AG04449 (cell line): Measurements from ENCODE around the gene LBH.

Experiments used
- CTCF ChIA-PET: fragments of 350-600 bp; formaldehyde crosslinking; extraction: SDS; loops from one replicate; lab custom pipeline; 2021; ENCODE audit warnings: antibody characterized with exemption; lab: Yijun Ruan, JAX
- POLR2A ChIA-PET: fragments of 400-600, 350-600 bp; formaldehyde crosslinking; extraction: SDS; loops from one replicate; lab custom pipeline; 2020; ENCODE audit warnings: antibody characterized with exemption, inconsistent platforms; lab: Yijun Ruan, JAX
- DNase-seq: peaks from one replicate; pipeline ENCODE4 v3.0.0-alpha.2; 2010; ENCODE audit warnings: low read depth, low spot score
- H3K4me3 ChIP-seq: 2 replicates; pipeline ENCODE4 v1.5.1; 2011; ENCODE audit warnings: low read depth, mild to moderate bottlenecking, control low read depth, low read length
- CTCF ChIP-seq: IDR thresholded peaks from one replicate; pipeline ENCODE4 v1.5.1; 2011; ENCODE audit warnings: mild to moderate bottlenecking, moderate library complexity, low read length, control low read depth, inconsistent platforms; ENCODE audit not compliant: insufficient read depth; ENCODE audit errors: missing control alignments

LBH gene

GRCh38 chr2:30293303-30293921, 62.1 kb downstream of the LBH start:
- ChIA-PET POLR2A (interaction anchor here (0.7 to 2.0 kb wide), 17 partner anchors 8 to 281 kb away, joined by 3 to 16 read pairs (median 7); partner anchors contain the start of gene LBH), CTCF (interaction anchor here (0.7 to 1.9 kb wide), 7 partner anchors 12 to 418 kb away, joined by 3 to 8 read pairs (median 3); no protein-coding TSS in a partner anchor)
- DNase-seq, result peak; percentile 99
- H3K4me3 ChIP-seq, result no peak overlapping the region
- no peak for TF ChIP-seq CTCF

DNA sequence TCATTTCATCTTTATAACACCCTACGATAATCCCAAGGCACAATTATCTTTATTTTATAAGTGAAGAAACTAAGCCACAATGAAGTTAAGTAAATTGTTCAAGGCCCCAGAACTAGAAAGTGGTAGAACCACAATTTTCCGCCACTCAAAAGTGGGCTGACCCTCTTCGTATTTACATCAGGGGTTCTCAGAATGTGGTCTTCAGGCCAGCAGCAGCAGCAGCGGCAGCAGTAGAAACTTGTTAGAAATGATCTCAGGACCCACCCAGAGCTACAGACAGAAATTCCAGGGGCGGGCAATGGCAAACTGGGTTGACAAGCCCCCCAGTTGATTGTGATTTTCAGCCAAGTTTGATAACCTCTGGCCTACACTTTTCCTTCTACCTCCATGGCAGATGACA, 62.8 kb downstream of the LBH start:
- POLR2A ChIA-PET, result interaction anchor here (0.7 to 2.0 kb wide), 15 partner anchors 7 to 281 kb away, joined by 3 to 16 read pairs (median 6); partner anchors contain the start of gene LBH
- no peak for DNase-seq
- no peak for TF ChIP-seq CTCF
- H3K4me3 ChIP-seq, result no peak overlapping the region
- CTCF ChIA-PET, result interaction anchor here (0.7 to 1.5 kb wide), 6 partner anchors 12 to 412 kb away, joined by 3 to 6 read pairs (median 3); no protein-coding TSS in a partner anchor

- no peak overlapping the region for H3K4me3 ChIP-seq
- no peak for TF ChIP-seq CTCF
- DNase-seq, result no peak
- CTCF ChIA-PET, result no interaction called here
- POLR2A ChIA-PET, result no interaction called here
Observed at GRCh38 chr2:30296496-30296895, 65.2 kb downstream of the LBH start.

GRCh38 chr2:30298302-30298701, 67.0 kb downstream of the LBH start:
- CTCF ChIA-PET, result interaction anchor here (1.0 to 2.0 kb wide), 5 partner anchors 61 to 414 kb away, joined by 3 to 6 read pairs (median 5); no protein-coding TSS in a partner anchor
- no peak for DNase-seq
- POLR2A ChIA-PET, result interaction anchor here (1.1 kb wide), 1 partner anchor 24 kb away, joined by 3 read pairs; no protein-coding TSS in a partner anchor
- no peak overlapping the region for H3K4me3 ChIP-seq
- TF ChIP-seq CTCF, result no peak

GRCh38 chr2:30300122-30300455, 68.8 kb downstream of the LBH start:
- no peak for TF ChIP-seq CTCF
- H3K4me3 ChIP-seq, result no peak overlapping the region
- CTCF ChIA-PET, result interaction anchor here (0.9 to 2.6 kb wide), 5 partner anchors 11 to 407 kb away, joined by 3 to 10 read pairs (median 3); no protein-coding TSS in a partner anchor
- DNase-seq, result no peak
- POLR2A ChIA-PET, result interaction anchor here (0.5 to 2.4 kb wide), 9 partner anchors 34 to 1865 kb away, joined by 3 to 14 read pairs (median 7); partner anchors contain the start of genes LBH and SLC30A6

DNA sequence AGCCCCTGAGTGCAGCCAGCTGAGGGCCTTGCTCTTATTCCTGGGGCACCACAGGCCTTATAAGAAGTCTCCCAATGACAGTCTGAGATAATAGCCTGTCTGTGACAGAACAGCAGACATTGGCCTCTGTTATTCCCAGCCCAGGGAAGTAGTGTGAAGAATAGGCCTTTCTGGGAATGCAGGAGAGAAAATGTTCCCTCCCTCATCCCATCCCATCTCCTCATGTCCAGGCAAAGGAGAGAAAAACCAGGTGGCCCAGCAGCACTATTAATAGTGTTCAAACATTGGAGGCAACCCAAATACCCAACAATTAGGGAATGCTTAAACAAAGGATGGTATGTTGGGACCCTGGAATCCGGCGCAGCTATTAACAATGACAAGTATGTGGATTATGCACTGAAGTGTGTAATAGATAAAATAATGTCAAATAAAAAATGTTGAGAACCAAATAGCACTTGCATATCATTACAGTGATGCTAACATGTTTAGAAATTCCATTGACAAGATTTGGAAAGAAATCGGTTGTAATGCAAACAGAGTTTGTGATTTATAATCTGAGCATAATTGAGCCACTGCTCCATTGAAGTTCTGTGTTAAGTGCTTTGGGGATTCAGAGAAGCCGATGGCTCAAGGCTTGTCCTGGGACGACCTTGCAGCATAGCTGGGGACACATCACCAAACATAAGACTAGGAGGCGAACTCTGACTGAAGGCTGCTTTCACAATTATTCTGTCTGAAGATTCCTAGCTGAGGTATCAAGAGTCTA, 69.3 kb downstream of the LBH start:
- TF ChIP-seq CTCF, result no peak
- DNase-seq, result peak; percentile 97
- ChIA-PET CTCF (interaction anchor here (0.8 to 2.6 kb wide), 7 partner anchors 11 to 410 kb away, joined by 3 to 10 read pairs (median 3); no protein-coding TSS in a partner anchor), POLR2A (interaction anchor here (0.5 to 2.4 kb wide), 12 partner anchors 7 to 174 kb away, joined by 3 to 14 read pairs (median 6); partner anchors contain the start of gene LBH)
- no peak overlapping the region for H3K4me3 ChIP-seq
